Measurements from ENCODE around the gene RDH11. TPM values are rescaled to one million over a fixed set of nuclear protein-coding genes. Genes with fewer than 3 reads are reported as not detected.

The RDH11 gene, protein sequence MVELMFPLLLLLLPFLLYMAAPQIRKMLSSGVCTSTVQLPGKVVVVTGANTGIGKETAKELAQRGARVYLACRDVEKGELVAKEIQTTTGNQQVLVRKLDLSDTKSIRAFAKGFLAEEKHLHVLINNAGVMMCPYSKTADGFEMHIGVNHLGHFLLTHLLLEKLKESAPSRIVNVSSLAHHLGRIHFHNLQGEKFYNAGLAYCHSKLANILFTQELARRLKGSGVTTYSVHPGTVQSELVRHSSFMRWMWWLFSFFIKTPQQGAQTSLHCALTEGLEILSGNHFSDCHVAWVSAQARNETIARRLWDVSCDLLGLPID
- 63.0 and 92.8 TPM in 2 replicates for total RNA-seq

DNA sequence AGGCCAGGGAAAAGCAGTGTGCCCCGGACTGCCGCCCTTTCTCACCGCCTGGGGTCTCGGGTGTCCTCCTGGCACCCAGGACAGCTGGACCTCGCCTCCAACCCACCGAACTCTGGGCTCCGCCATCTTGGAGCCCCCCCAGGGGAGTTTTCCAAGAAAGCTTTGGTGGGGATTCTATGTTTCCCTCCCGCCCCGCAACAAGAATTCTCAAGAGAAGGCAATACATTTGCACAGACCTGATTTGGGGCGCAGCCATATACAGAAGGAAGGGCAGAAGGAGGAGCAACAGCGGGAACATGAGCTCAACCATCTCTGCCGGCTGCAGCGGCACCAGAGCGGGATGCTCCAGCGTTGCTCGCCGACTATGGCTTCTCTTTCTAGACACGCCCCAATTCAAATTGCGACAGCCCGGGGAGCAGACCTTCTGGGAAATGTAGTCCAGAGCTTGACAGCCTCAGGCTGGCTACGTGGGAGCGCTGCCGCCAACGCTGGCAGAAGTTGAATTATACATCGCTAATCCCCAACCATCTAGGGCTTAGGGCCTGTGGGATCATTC is at the start of gene RDH11:
TSS of gene RDH11 (minus strand) at position 371 of the 556 bp plus-strand sequence. CDS start at position 310, 61 bp downstream.

DNA sequence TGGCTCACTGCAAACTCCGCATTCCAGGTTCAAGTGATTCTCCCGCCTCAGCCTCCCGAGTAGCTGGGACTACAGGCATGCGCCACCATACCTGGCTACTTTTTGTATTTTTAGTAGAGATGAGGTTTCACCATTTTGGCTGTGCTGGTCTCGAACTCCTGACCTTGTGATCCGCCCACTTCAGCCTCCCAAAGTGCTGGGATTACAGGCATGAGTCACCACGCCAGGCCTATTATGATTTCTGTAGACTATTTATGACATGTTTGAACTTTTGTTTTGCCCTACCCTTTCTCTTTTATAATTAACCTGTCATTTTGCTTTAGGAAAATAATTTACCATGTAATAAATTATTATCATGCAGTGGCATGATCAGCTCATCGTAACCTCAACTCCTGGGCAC is 5.9 kb upstream of the RDH11 start, which contains the start of gene RDH12:
TSS of gene RDH12 (plus strand) at position 395 of the 400 bp plus-strand sequence. CDS start 20,757 bp downstream, outside the sequence.

DNA sequence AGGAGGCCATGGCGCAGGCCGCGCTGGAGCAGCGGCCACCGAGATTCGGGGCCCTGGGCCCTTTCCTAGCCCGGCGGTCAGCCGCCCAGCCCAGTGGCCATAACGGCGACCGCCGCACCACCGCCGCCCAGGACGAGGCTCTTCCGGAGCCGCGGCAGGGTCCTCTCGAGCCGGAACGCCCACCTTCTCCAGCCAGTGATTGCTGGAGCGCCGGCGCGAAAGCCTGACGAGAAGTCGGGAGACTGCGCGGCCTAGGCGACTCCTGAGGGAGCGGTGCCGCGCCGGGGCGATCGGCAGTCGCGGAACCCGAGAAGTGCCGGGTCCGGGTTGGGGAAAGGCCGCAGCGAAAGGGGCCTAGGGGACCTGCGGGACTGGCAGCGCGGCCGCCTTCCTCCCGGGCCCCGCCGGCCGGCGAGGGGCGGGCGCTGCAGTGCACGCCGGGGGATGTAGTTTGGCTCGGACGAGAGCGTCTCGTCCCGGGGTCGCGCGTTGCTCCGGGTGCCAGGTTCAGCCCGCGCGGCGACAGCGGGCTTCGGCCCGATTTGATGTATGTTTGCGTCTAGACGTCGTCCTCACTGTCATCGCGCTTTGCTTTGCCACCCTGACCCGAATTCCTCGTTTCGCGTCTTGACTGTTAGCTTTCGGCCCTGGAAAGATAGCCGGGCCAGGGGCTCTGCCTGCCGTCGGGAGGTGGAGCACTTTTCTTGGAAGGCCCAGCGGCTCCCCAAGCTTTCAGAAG is 20.9 kb downstream of the RDH11 start, which contains the start of gene VTI1B:
TSS of gene VTI1B (minus strand) at position 153 of the 739 bp plus-strand sequence. CDS start at position 10, 143 bp downstream.

Other genes with a start within 250 kb of the RDH11 start
- gene TMEM229B, start 207.0 kb downstream of the RDH11 start, total RNA-seq = 0.94 and 0.97 TPM in 2 replicates
- gene PLEKHH1, start 162.5 kb downstream of the RDH11 start, total RNA-seq = 0.16 and 0.31 TPM in 2 replicates
- gene PIGH, start 95.5 kb downstream of the RDH11 start, total RNA-seq = 7.8 and 10.1 TPM in 2 replicates
- 15.7 and 21.6 TPM in 2 replicates for gene ARG2, start 75.8 kb downstream of the RDH11 start, total RNA-seq
- 37.6 and 67.3 TPM in 2 replicates for gene VTI1B, start 21.1 kb downstream of the RDH11 start, total RNA-seq
- gene RDH12, start 6.1 kb upstream of the RDH11 start, total RNA-seq = not detected in 2 replicates
- gene ZFYVE26, start 120.8 kb upstream of the RDH11 start, total RNA-seq = 9.7 and 28.9 TPM in 2 replicates
- 8.7 and 23.2 TPM in 2 replicates for gene RAD51B, start 124.0 kb upstream of the RDH11 start, total RNA-seq